Rectal smooth muscle tissue (tissue), 1 donor: ENCODE measurements around the gene POU2F2.

ENCODE experiments used
- H3K27ac ChIP-seq: one replicate; pipeline ENCODE4 v1.7.0; 2013; ENCODE audit warnings: low read depth, low read length, inconsistent platforms
- H3K27me3 ChIP-seq: one replicate; pipeline ENCODE4 v1.7.0; 2013; ENCODE audit warnings: low read length; ENCODE audit not compliant: control insufficient read depth, insufficient read depth
- H3K36me3 ChIP-seq: one replicate; pipeline ENCODE4 v1.7.0; 2013; ENCODE audit warnings: low read length; ENCODE audit not compliant: control insufficient read depth, insufficient read depth
- H3K4me1 ChIP-seq: one replicate; pipeline ENCODE4 v1.7.0; 2013; ENCODE audit warnings: low read length; ENCODE audit not compliant: control insufficient read depth, insufficient read depth
- H3K4me3 ChIP-seq: one replicate; pipeline ENCODE4 v1.7.0; 2013; ENCODE audit warnings: low read length
- H3K9ac ChIP-seq: one replicate; pipeline ENCODE4 v1.7.0; 2013; ENCODE audit warnings: low read length

The POU2F2 gene

GRCh38 chr19:42067315-42067888, 64.8 kb downstream of the POU2F2 start:
- no peak overlapping the region for H3K9ac ChIP-seq
- H3K27me3 ChIP-seq = no peaks in the 10 kb centered on the region
- no peaks in the 10 kb centered on the region for H3K36me3 ChIP-seq
- H3K27ac ChIP-seq = no peak overlapping the region
- H3K4me1 ChIP-seq = peaks cover 5% of the 10 kb centered on the region
- H3K4me3 ChIP-seq = no peak overlapping the region

- H3K27me3 ChIP-seq = no peaks in the 10 kb centered on the region
- no peak overlapping the region for H3K27ac ChIP-seq
- no peaks in the 10 kb centered on the region for H3K36me3 ChIP-seq
- no peak overlapping the region for H3K4me3 ChIP-seq
- peaks cover 5% of the 10 kb centered on the region for H3K4me1 ChIP-seq
- H3K9ac ChIP-seq = no peak overlapping the region
Measured at GRCh38 chr19:42066075-42066754, 66.0 kb downstream of the POU2F2 start.

GRCh38 chr19:42065511-42065910, 66.7 kb downstream of the POU2F2 start:
- Histone ChIP-seq H3K27ac (no peak overlapping the region), H3K4me3 (no peak overlapping the region), H3K36me3 (no peaks in the 10 kb centered on the region), H3K27me3 (no peaks in the 10 kb centered on the region), H3K4me1 (peaks cover 3% of the 10 kb centered on the region), H3K9ac (no peak overlapping the region)

- Histone ChIP-seq H3K36me3 (no peaks in the 10 kb centered on the region), H3K9ac (no peak overlapping the region), H3K27me3 (no peaks in the 10 kb centered on the region), H3K4me3 (no peak overlapping the region), H3K27ac (no peak overlapping the region), H3K4me1 (no peaks in the 10 kb centered on the region)
Measured at GRCh38 chr19:42065051-42065450, 67.2 kb downstream of the POU2F2 start.

- H3K4me3 ChIP-seq = no peak overlapping the region
- H3K4me1 ChIP-seq = no peaks in the 10 kb centered on the region
- H3K27ac ChIP-seq = no peak overlapping the region
- no peak overlapping the region for H3K9ac ChIP-seq
- no peaks in the 10 kb centered on the region for H3K36me3 ChIP-seq
- H3K27me3 ChIP-seq = no peaks in the 10 kb centered on the region
Measured at GRCh38 chr19:42064432-42064831, 67.8 kb downstream of the POU2F2 start.

GRCh38 chr19:42062381-42062780, 69.9 kb downstream of the POU2F2 start:
- no peak overlapping the region for H3K9ac ChIP-seq
- H3K36me3 ChIP-seq = no peaks in the 10 kb centered on the region
- no peaks in the 10 kb centered on the region for H3K27me3 ChIP-seq

GRCh38 chr19:42060117-42060516, 72.1 kb downstream of the POU2F2 start:
- Histone ChIP-seq H3K4me3 (no peak overlapping the region), H3K36me3 (peaks cover 5% of the 10 kb centered on the region), H3K27me3 (no peaks in the 10 kb centered on the region)

More at GRCh38 chr19:42062381-42062780, 69.9 kb downstream of the POU2F2 start:
- no peak overlapping the region for H3K27ac ChIP-seq
- H3K4me3 ChIP-seq = no peak overlapping the region
- H3K4me1 ChIP-seq = no peaks in the 10 kb centered on the region

GRCh38 chr19:42059196-42059595, 73.0 kb downstream of the POU2F2 start:
- H3K9ac ChIP-seq = no peak overlapping the region
- H3K4me3 ChIP-seq = no peak overlapping the region
- no peak overlapping the region for H3K27ac ChIP-seq
- H3K27me3 ChIP-seq = no peaks in the 10 kb centered on the region
- H3K4me1 ChIP-seq = no peaks in the 10 kb centered on the region
- peaks cover 5% of the 10 kb centered on the region for H3K36me3 ChIP-seq

More at GRCh38 chr19:42060117-42060516, 72.1 kb downstream of the POU2F2 start:
- Histone ChIP-seq H3K4me1 (no peaks in the 10 kb centered on the region), H3K27ac (no peak overlapping the region), H3K9ac (no peak overlapping the region)

GRCh38 chr19:42057846-42058245, 74.4 kb downstream of the POU2F2 start:
- Histone ChIP-seq H3K4me1 (no peaks in the 10 kb centered on the region), H3K27me3 (no peaks in the 10 kb centered on the region), H3K4me3 (no peak overlapping the region), H3K9ac (no peak overlapping the region), H3K36me3 (peaks cover 5% of the 10 kb centered on the region), H3K27ac (no peak overlapping the region)

DNA sequence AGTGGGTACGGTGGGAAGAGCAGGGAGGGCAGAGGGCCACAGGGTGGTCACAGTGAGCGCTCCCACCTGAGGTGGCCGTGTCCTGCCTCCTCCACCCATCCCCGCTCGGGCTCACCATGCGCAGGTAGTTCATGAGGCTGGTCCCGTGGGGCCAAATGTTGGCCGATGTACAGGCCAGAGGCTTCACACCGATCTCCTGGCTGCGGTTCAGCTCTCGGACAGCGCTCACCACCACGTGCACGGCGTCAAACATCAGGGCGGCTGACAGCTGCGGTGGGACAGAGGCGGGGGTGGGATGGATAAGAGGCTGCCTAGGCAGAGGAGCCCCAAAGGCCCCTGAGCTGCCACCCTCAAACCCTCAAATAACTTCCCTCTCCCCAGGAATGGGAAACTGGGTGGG, 78.0 kb downstream of the POU2F2 start:
- Histone ChIP-seq H3K27ac (no peak overlapping the region), H3K4me3 (no peak overlapping the region), H3K9ac (no peak overlapping the region), H3K4me1 (no peaks in the 10 kb centered on the region), H3K36me3 (peaks cover 5% of the 10 kb centered on the region), H3K27me3 (no peaks in the 10 kb centered on the region)

- Histone ChIP-seq H3K36me3 (peaks cover 5% of the 10 kb centered on the region), H3K27ac (no peak overlapping the region), H3K4me3 (no peak overlapping the region), H3K9ac (no peak overlapping the region), H3K27me3 (no peaks in the 10 kb centered on the region), H3K4me1 (no peaks in the 10 kb centered on the region)
Measured at GRCh38 chr19:42053037-42053935, 79.0 kb downstream of the POU2F2 start.

- H3K9ac ChIP-seq = no peak overlapping the region
- peaks cover 5% of the 10 kb centered on the region for H3K36me3 ChIP-seq
- no peaks in the 10 kb centered on the region for H3K27me3 ChIP-seq
- no peaks in the 10 kb centered on the region for H3K4me1 ChIP-seq
- H3K27ac ChIP-seq = no peak overlapping the region
- H3K4me3 ChIP-seq = no peak overlapping the region
Measured at GRCh38 chr19:42052241-42052863, 79.9 kb downstream of the POU2F2 start.
